ENCODE results near the gene COL6A5.

DNA sequence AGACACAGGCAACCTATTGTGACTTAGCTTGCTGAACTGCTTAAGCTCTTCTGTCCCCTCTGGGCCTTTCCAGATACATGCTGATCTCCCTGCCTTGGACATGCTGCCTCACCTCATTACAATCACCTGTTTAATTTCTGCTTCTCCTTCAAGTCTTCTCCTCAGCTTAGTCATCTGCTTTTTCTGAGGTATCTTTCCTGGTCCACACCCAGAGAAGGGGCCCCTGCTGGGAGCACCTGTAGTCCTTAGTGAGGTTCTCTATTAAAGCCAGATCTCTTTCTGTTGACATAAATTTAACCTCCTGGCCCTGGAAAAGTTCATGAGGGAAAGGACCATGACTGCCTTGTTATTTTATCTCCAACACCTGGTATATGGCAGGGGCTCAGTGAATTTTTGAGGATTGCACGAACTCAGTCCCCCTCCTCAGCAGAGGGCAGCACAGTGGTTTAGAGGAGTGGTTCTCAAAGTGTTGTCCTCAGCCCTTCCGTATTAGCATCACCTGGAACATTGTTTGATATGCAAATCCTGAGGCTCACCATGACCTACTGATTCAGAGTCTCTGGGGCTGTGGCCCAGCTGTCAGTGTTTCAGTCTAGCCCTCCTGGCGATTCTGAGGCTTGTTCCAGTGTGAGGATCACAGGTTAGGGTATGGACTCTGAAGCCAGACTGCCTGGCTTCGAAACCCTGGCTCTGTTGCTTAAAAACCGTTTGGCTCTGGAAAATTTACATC is 184.2 kb downstream of the COL6A5 start:
- TF ChIP-seq, protein P1, sequence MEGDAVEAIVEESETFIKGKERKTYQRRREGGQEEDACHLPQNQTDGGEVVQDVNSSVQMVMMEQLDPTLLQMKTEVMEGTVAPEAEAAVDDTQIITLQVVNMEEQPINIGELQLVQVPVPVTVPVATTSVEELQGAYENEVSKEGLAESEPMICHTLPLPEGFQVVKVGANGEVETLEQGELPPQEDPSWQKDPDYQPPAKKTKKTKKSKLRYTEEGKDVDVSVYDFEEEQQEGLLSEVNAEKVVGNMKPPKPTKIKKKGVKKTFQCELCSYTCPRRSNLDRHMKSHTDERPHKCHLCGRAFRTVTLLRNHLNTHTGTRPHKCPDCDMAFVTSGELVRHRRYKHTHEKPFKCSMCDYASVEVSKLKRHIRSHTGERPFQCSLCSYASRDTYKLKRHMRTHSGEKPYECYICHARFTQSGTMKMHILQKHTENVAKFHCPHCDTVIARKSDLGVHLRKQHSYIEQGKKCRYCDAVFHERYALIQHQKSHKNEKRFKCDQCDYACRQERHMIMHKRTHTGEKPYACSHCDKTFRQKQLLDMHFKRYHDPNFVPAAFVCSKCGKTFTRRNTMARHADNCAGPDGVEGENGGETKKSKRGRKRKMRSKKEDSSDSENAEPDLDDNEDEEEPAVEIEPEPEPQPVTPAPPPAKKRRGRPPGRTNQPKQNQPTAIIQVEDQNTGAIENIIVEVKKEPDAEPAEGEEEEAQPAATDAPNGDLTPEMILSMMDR (IDR thresholded peaks at IDR 0.05), result no peak
- TF ChIP-seq POLR2A (IDR thresholded peaks at IDR 0.05), result no peak

Data from adrenal gland (tissue), 5 donors.